MCF 10A (cell line): Measurements from ENCODE around the gene KCNRG. TPM values are rescaled to one million over a fixed set of nuclear protein-coding genes. Genes with fewer than 3 reads are reported as not detected.
A peak's percentile ranks its signal among the peaks of the same experiment; 100 is the strongest.
"Not testable (repeated sequence)": the region's sequence is repeated elsewhere in the genome, so short reads cannot be mapped to it uniquely, and the experiment has no call there.

Source experiments
- BruUV-seq: library from RNA; stranded (reverse); fragments of 400-500 nt; replicated peaks from 2 replicates; lab custom pipeline; 2021; lab: Mats Ljungman, UMichigan
- CTCF ChIA-PET: fragments of 300-600 bp; sonication (Branson Sonifier 250); formaldehyde crosslinking; extraction: SDS; loops from one replicate; lab custom pipeline; 2021; ENCODE audit warnings: antibody characterized with exemption, inconsistent platforms; lab: Yijun Ruan, JAX
- POLR2A ChIA-PET: fragments of 300-600, 350-650 bp; sonication (Branson Sonifier 250); formaldehyde crosslinking; extraction: SDS; loops from one replicate; lab custom pipeline; 2020; ENCODE audit warnings: antibody characterized with exemption, inconsistent platforms; lab: Yijun Ruan, JAX
- DNase-seq: peaks from one replicate; pipeline ENCODE4 v3.0.0-alpha.2; 2018; ENCODE audit not compliant: unreplicated experiment
- H3K27ac Mint-ChIP-seq: one replicate; pipeline ENCODE4 v1.8.0; 2022; ENCODE audit warnings: mild to moderate bottlenecking, low read depth, mixed read lengths; ENCODE audit not compliant: unreplicated experiment
- H3K27me3 Mint-ChIP-seq: one replicate; pipeline ENCODE4 v1.8.0; 2022; ENCODE audit warnings: mixed read lengths; ENCODE audit not compliant: insufficient read depth, unreplicated experiment
- H3K36me3 Mint-ChIP-seq: one replicate; pipeline ENCODE4 v1.8.0; 2022; ENCODE audit warnings: mild to moderate bottlenecking, moderate library complexity, mixed read lengths; ENCODE audit not compliant: insufficient read depth, unreplicated experiment
- H3K4me1 Mint-ChIP-seq: one replicate; pipeline ENCODE4 v1.8.0; 2022; ENCODE audit warnings: mixed read lengths; ENCODE audit not compliant: insufficient read depth, unreplicated experiment
- H3K4me3 Mint-ChIP-seq: one replicate; pipeline ENCODE4 v1.8.0; 2022; ENCODE audit warnings: mild to moderate bottlenecking, moderate library complexity, mixed read lengths; ENCODE audit not compliant: unreplicated experiment
- H3K9me3 Mint-ChIP-seq: one replicate; pipeline ENCODE4 v1.8.0; 2022; ENCODE audit warnings: mixed read lengths; ENCODE audit not compliant: unreplicated experiment
- CTCF ChIP-seq: fragments of 200-600 bp; IDR thresholded peaks from one replicate; pipeline ENCODE4 v1.8.0; 2022; ENCODE audit warnings: antibody characterized with exemption, mild to moderate bottlenecking; ENCODE audit not compliant: unreplicated experiment
- intact Hi-C: fragments of 100-400 bp; cut with micrococcal nuclease; formaldehyde crosslinking; loops from 2 replicates; pipeline ENCODE4 v1.14.1; 2022
- total RNA-seq: library from RNA; stranded (reverse); gene quantifications from 2 replicates; pipeline ENCODE4 v1.2.3, GENCODE V29; 2022

KCNRG gene
- total RNA-seq, 1 experiment from 2014 or later, result 0.28 TPM

DNA sequence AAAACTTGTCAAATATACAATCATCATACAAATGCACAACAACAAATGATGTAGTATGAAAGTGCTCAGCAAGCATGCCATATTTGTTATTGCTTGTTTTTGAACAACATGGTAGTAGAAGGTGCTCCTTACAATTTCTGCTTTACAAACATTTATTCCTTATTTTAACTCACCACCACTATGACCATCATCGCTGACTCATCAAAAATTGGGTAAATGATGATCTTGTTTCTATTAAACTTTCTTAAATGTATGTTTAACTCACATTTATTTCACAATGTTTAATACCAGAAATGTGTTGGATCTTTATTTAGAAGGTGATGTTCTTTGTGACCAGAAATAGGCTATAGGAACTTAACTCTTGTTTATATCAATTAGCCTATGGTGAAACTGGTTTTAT, 45.5 kb downstream of the KCNRG start:
- no TSS peak for BruUV-seq

DNA sequence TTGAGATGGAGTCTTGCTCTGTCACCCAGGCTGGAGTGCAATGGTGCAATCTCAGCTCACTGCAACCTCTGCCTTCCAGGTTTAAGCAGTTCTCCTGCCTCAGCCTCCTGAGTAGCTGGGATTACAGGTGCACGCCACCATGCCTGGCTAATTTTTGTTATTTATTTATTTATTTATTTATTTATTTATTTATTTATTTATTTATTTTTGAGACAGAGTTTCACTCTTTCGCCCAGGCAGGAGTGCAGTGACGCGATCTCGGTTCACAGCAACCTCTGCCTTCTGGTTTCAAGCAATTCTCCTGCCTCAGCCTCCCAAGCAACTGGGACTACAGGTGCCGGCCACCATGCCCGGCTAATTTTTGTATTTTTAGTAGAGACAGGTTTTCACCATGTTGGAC, 47.1 kb downstream of the KCNRG start:
- BruUV-seq, DNase-seq, intact Hi-C loops, H3K4me1 Mint-ChIP-seq, H3K9me3 Mint-ChIP-seq, H3K27me3 Mint-ChIP-seq, H3K27ac Mint-ChIP-seq, H3K4me3 Mint-ChIP-seq: not testable (repeated sequence)
- CTCF ChIA-PET, result interaction anchor here (0.9 to 1.4 kb wide), 2 partner anchors 18 to 22 kb away, joined by 4 to 6 read pairs; no protein-coding TSS in a partner anchor
- H3K36me3 Mint-ChIP-seq, result peaks cover 38% of the 10 kb centered on the region
- POLR2A ChIA-PET, result interaction anchor here (1.0 to 3.2 kb wide), 4 partner anchors 9 to 63 kb away, joined by 3 to 17 read pairs (median 6); no protein-coding TSS in a partner anchor

More for the DNA sequence above, 45.5 kb downstream of the KCNRG start:
- H3K27ac Mint-ChIP-seq, result no peak overlapping the region
- H3K4me1 Mint-ChIP-seq, result peaks cover 3% of the 10 kb centered on the region
- H3K27me3 Mint-ChIP-seq, result no peaks in the 10 kb centered on the region
- no peak overlapping the region for H3K4me3 Mint-ChIP-seq
- no peak for TF ChIP-seq CTCF
- ChIA-PET CTCF (no interaction called here), POLR2A (interaction anchor here (0.6 to 3.2 kb wide), 4 partner anchors 12 to 370 kb away, joined by 3 to 17 read pairs (median 5); no protein-coding TSS in a partner anchor)
- intact Hi-C loops, result no loop called here
- H3K36me3 Mint-ChIP-seq, result peaks cover 23% of the 10 kb centered on the region
- no peaks in the 10 kb centered on the region for H3K9me3 Mint-ChIP-seq
- DNase-seq, result no peak

DNA sequence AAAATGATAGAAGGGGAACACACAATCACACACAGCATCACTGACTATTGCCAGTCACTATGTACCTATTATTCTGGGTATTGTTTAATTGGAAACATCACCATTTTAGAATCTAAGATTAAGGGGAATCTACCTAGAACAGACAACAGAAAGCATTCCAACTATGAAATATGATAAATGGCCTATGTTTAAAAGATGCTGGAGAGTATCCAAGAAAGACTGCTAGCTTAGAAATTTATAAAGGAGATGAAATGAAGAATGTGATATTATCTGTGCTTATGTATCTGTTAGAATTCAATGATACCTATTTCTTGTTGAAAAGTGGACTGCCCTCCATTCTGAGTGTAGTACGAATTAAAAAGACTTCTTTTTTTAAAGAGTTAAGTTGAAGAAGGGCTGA, 50.5 kb downstream of the KCNRG start:
- BruUV-seq, result TSS peak; percentile 9
- H3K36me3 Mint-ChIP-seq, result peaks cover 43% of the 10 kb centered on the region
- no peak for TF ChIP-seq CTCF
- CTCF ChIA-PET, result interaction anchor here (0.6 to 1.5 kb wide), 3 partner anchors 10 to 129 kb away, joined by 3 to 5 read pairs (median 4); partner anchors contain the start of gene SPRYD7
- H3K27ac Mint-ChIP-seq, result no peak overlapping the region
- no peaks in the 10 kb centered on the region for H3K9me3 Mint-ChIP-seq
- intact Hi-C loops, result no loop called here
- no peak overlapping the region for H3K4me3 Mint-ChIP-seq
- no peak for DNase-seq
- no peaks in the 10 kb centered on the region for H3K27me3 Mint-ChIP-seq
- H3K4me1 Mint-ChIP-seq, result peaks cover 25% of the 10 kb centered on the region
- POLR2A ChIA-PET, result interaction anchor here (0.6 to 11.8 kb wide), 4 partner anchors 15 to 397 kb away, joined by 3 to 362 read pairs (median 4); no protein-coding TSS in a partner anchor

- TF ChIP-seq CTCF, result no peak
- H3K4me1 Mint-ChIP-seq, result peaks cover 29% of the 10 kb centered on the region
- no peaks in the 10 kb centered on the region for H3K27me3 Mint-ChIP-seq
- ChIA-PET CTCF (interaction anchor here (0.6 to 3.0 kb wide), 4 partner anchors 13 to 843 kb away, joined by 3 to 15 read pairs (median 4); no protein-coding TSS in a partner anchor), POLR2A (interaction anchor here (0.6 to 21.3 kb wide), 7 partner anchors 12 to 460 kb away, joined by 3 to 429 read pairs (median 12); partner anchors contain the start of genes SPRYD7 and TRIM13)
- H3K9me3 Mint-ChIP-seq, result no peaks in the 10 kb centered on the region
- H3K4me3 Mint-ChIP-seq, result no peak overlapping the region
- intact Hi-C loops, result no loop called here
- H3K36me3 Mint-ChIP-seq, result peaks cover 33% of the 10 kb centered on the region
- no TSS peak for BruUV-seq
- no peak for DNase-seq
- H3K27ac Mint-ChIP-seq, result peak overlapping the region; percentile 81
Measured at GRCh38 chr13:50068508-50068907, 53.3 kb downstream of the KCNRG start.
